GM23248 (cell line): ENCODE measurements around the gene SLC12A3. TPM values are rescaled to one million over a fixed set of nuclear protein-coding genes. Genes with fewer than 3 reads are reported as not detected.

Source experiments
- DNase-seq: peaks from one replicate; pipeline ENCODE4 v3.0.0-alpha.2; 2015
- H2AFZ ChIP-seq: fragments of 200-600 bp; sonication (generic); 2 replicates; pipeline ENCODE4 v1.6.1; 2016; ENCODE audit warnings: antibody characterized with exemption
- H3F3A ChIP-seq: fragments of 200-600 bp; sonication (generic); 2 replicates; pipeline ENCODE4 v1.6.1; 2016; ENCODE audit warnings: mild to moderate bottlenecking, antibody characterized with exemption, mixed run types; ENCODE audit not compliant: insufficient read depth
- H3K27ac ChIP-seq: fragments of 200-600 bp; sonication (generic); 2 replicates; pipeline ENCODE4 v1.5.1; 2016; ENCODE audit warnings: mild to moderate bottlenecking
- H3K27me3 ChIP-seq: fragments of 200-600 bp; sonication (generic); replicated peaks from 2 replicates; pipeline ENCODE4 v1.6.1; 2016; ENCODE audit warnings: mild to moderate bottlenecking; ENCODE audit not compliant: insufficient read depth
- H3K36me3 ChIP-seq: fragments of 200-600 bp; sonication (generic); 2 replicates; pipeline ENCODE4 v1.6.1; 2016; ENCODE audit warnings: low read depth, mild to moderate bottlenecking
- H3K4me1 ChIP-seq: fragments of 200-600 bp; sonication (generic); 2 replicates; pipeline ENCODE4 v1.6.1; 2016; ENCODE audit warnings: mild to moderate bottlenecking; ENCODE audit not compliant: insufficient read depth
- H3K4me2 ChIP-seq: fragments of 200-600 bp; sonication (generic); one replicate; pipeline ENCODE4 v1.6.1; 2016; ENCODE audit warnings: mild to moderate bottlenecking; ENCODE audit not compliant: unreplicated experiment
- H3K4me3 ChIP-seq: fragments of 200-600 bp; sonication (generic); 2 replicates; pipeline ENCODE4 v1.5.1; 2016; ENCODE audit warnings: mild to moderate bottlenecking
- H3K79me2 ChIP-seq: fragments of 200-600 bp; sonication (generic); 2 replicates; pipeline ENCODE4 v1.6.1; 2016; ENCODE audit warnings: mild to moderate bottlenecking; ENCODE audit not compliant: insufficient read depth
- H3K9ac ChIP-seq: fragments of 200-600 bp; sonication (generic); 2 replicates; pipeline ENCODE4 v1.6.1; 2016; ENCODE audit warnings: mild to moderate bottlenecking
- H3K9me2 ChIP-seq: fragments of 200-600 bp; sonication (generic); 2 replicates; pipeline ENCODE4 v1.6.1; 2016; ENCODE audit warnings: mixed run types, mild to moderate bottlenecking, moderate library complexity; ENCODE audit not compliant: insufficient read depth
- H3K9me3 ChIP-seq: fragments of 200-600 bp; sonication (generic); one replicate; pipeline ENCODE4 v1.6.1; 2017; ENCODE audit warnings: low read depth
- H4K20me1 ChIP-seq: fragments of 200-600 bp; sonication (generic); 2 replicates; pipeline ENCODE4 v1.6.0; 2016; ENCODE audit not compliant: insufficient read depth
- EZH2 ChIP-seq: fragments of 200-600 bp; sonication (generic); IDR thresholded peaks from 2 replicates; pipeline ENCODE4 v1.6.1; 2018; ENCODE audit warnings: antibody characterized with exemption, mild to moderate bottlenecking; ENCODE audit not compliant: insufficient read depth, poor library complexity, severe bottlenecking
- EZH2phosphoT487 ChIP-seq: fragments of 200-600 bp; sonication (generic); IDR thresholded peaks from 2 replicates; pipeline ENCODE4 v1.6.1; 2018; ENCODE audit warnings: antibody characterized with exemption, moderate library complexity, mild to moderate bottlenecking, low read depth; ENCODE audit not compliant: insufficient read depth
- WGBS, 2 experiments: methylation state at CpG; one replicate each; pipeline ENCODE4 v1.1.6; 2015 to 2017; ENCODE audit warnings: low lambda C conversion rate in 2 of 2, low coverage in 1 of 2; ENCODE audit errors: missing lambda C conversion rate in 2 of 2; 5-methylcytosine and 5-hydroxymethylcytosine counted together
- in situ Hi-C: fragments of 300-500 bp; cut with MboI; formaldehyde crosslinking; loops from 2 replicates; pipeline ENCODE4 v1.15.0; 2020
- polyA plus RNA-seq: library from polyadenylated mRNA; unstranded; fragments of >200 nt; fragmentation: Nextera tagmentation; extraction: Ambion mirVana; gene quantifications from 2 replicates; pipeline ENCODE4 v1.2.1, GENCODE V29; 2016
- total RNA-seq: library from RNA; depleted of rRNA; stranded (reverse); fragments of >200 nt; shearing (Covaris generic); gene quantifications from 2 replicates; pipeline ENCODE4 v1.2.3, GENCODE V29; 2014

SLC12A3 gene
- total and polyA plus RNA-seq, 2 experiments from 2014 or later: not detected

GRCh38 chr16:56919099-56919800 is 54.2 kb downstream of the SLC12A3 start:
- no peak overlapping the region for H3K4me2 ChIP-seq
- no peak overlapping the region for H2AFZ ChIP-seq
- no peak for DNase-seq
- H3K4me3 ChIP-seq: no peak overlapping the region
- no peaks in the 10 kb centered on the region; the same call in 1 of the 2 replicates for H3F3A ChIP-seq
- 0 out of 2 replicates have a peak, but pooled peaks cover 7% of the 10 kb centered on the region for H3K27me3 ChIP-seq
- no peaks in the 10 kb centered on the region for H3K9me2 ChIP-seq
- H3K27ac ChIP-seq: no peak overlapping the region
- in situ Hi-C loops: no loop called here
- H3K79me2 ChIP-seq: no peaks in the 10 kb centered on the region
- H3K36me3 ChIP-seq: no peaks in the 10 kb centered on the region
- H3K9me3 ChIP-seq: no peaks in the 10 kb centered on the region
- WGBS, 2 experiments: 84 to 85% methylated on average over 11 of the region's 11 CpGs
- no peaks in the 10 kb centered on the region for H3K4me1 ChIP-seq
- TF ChIP-seq EZH2phosphoT487 (no peak), EZH2 (no peak)
- no peak overlapping the region for H3K9ac ChIP-seq
- H4K20me1 ChIP-seq: no peaks in the 10 kb centered on the region

- Histone ChIP-seq H3K4me2 (no peak overlapping the region), H3K4me1 (no peaks in the 10 kb centered on the region), H3K79me2 (no peaks in the 10 kb centered on the region), H3F3A (no peaks in the 10 kb centered on the region; the same call in 1 of the 2 replicates), H3K27me3 (0 out of 2 replicates have a peak, but pooled peaks cover 7% of the 10 kb centered on the region), H3K4me3 (no peak overlapping the region), H3K9me3 (no peaks in the 10 kb centered on the region), H2AFZ (no peak overlapping the region), H4K20me1 (no peaks in the 10 kb centered on the region), H3K27ac (no peak overlapping the region), H3K36me3 (no peaks in the 10 kb centered on the region), H3K9ac (no peak overlapping the region), H3K9me2 (no peaks in the 10 kb centered on the region)
- in situ Hi-C loops: no loop called here
- 85 to 87% methylated on average over 4 of the region's 4 CpGs for WGBS, 2 experiments
- no peak for DNase-seq
- TF ChIP-seq EZH2: no peak
- TF ChIP-seq EZH2phosphoT487: no peak
Measured at GRCh38 chr16:56921571-56921970, 56.6 kb downstream of the SLC12A3 start.

GRCh38 chr16:56923481-56924091 is 58.6 kb downstream of the SLC12A3 start:
- peak; percentile 44 for DNase-seq
- Histone ChIP-seq H3K9me3 (no peaks in the 10 kb centered on the region), H3K9ac (no peak overlapping the region), H3K79me2 (no peaks in the 10 kb centered on the region), H3K36me3 (no peaks in the 10 kb centered on the region), H3K4me1 (no peaks in the 10 kb centered on the region), H3K27me3 (0 out of 2 replicates have a peak, but pooled peaks cover 4% of the 10 kb centered on the region), H3K9me2 (no peaks in the 10 kb centered on the region), H3F3A (no peaks in the 10 kb centered on the region; the same call in 1 of the 2 replicates), H4K20me1 (no peaks in the 10 kb centered on the region), H3K4me2 (no peak overlapping the region), H2AFZ (no peak overlapping the region), H3K4me3 (no peak overlapping the region), H3K27ac (no peak overlapping the region)
- 72 to 75% methylated on average over 9 of the region's 9 CpGs for WGBS, 2 experiments
- in situ Hi-C loops: no loop called here
- TF ChIP-seq EZH2phosphoT487 (no peak), EZH2 (no peak)

- Histone ChIP-seq H3K9ac (no peak overlapping the region), H3K79me2 (peaks cover 5% of the 10 kb centered on the region), H3K27me3 (no peaks in the 10 kb centered on the region), H3K4me1 (peaks cover 6% of the 10 kb centered on the region), H3K9me2 (no peaks in the 10 kb centered on the region), H3K27ac (no peak overlapping the region), H3K9me3 (no peaks in the 10 kb centered on the region), H3F3A (no peaks in the 10 kb centered on the region; the same call in 1 of the 2 replicates), H3K4me3 (no peak overlapping the region), H4K20me1 (no peaks in the 10 kb centered on the region), H3K36me3 (no peaks in the 10 kb centered on the region), H2AFZ (no peak overlapping the region), H3K4me2 (no peak overlapping the region)
- TF ChIP-seq EZH2 (no peak), EZH2phosphoT487 (no peak)
- DNase-seq: no peak
- 65 to 72% methylated on average over 2 of the region's 2 CpGs for WGBS, 2 experiments
- in situ Hi-C loops: no loop called here
Measured at GRCh38 chr16:56927471-56927870, 62.5 kb downstream of the SLC12A3 start.
